Measurements from ENCODE around the gene COL17A1.

Gene COL17A1

GRCh38 chr10:104085801-104086400 lies at the start of gene COL17A1:
TSS of gene COL17A1 (minus strand) at chr10:104085880. CDS start at chr10:104080673, 5,207 bp downstream.
- no peak for DNase-seq

- DNase-seq: no peak
These were observed 44.4 kb upstream of the COL17A1 start for GRCh38 chr10:104130041-104130440.

- no peak for DNase-seq
These were observed 42.5 kb upstream of the COL17A1 start for GRCh38 chr10:104128214-104128613.

GRCh38 chr10:104127411-104127810 lies 41.7 kb upstream of the COL17A1 start:
- peak; percentile 3 to 33 for DNase-seq

- DNase-seq: peak; percentile 23 to 24
These were observed 37.7 kb upstream of the COL17A1 start for GRCh38 chr10:104123397-104123796.

- peak; percentile 20 to 29 for DNase-seq
These were observed 36.8 kb upstream of the COL17A1 start for GRCh38 chr10:104122225-104123107.

- DNase-seq: peak; percentile 96 to 98
These were observed 36.0 kb upstream of the COL17A1 start, which contains the start of gene SFR1 for GRCh38 chr10:104121485-104122224. TSS of gene SFR1 (plus strand) at chr10:104122171. CDS start at chr10:104122184, 13 bp downstream.

- peak; percentile 62 to 80 for DNase-seq
These were observed 35.3 kb upstream of the COL17A1 start for GRCh38 chr10:104120903-104121484.

- no peak for DNase-seq
These were observed 34.8 kb upstream of the COL17A1 start for GRCh38 chr10:104120512-104120902.

- DNase-seq: no peak
These were observed 34.3 kb upstream of the COL17A1 start for GRCh38 chr10:104119996-104120395.

- no peak for DNase-seq
These were observed 32.2 kb upstream of the COL17A1 start for GRCh38 chr10:104117839-104118323.

- DNase-seq: no peak
These were observed 27.8 kb upstream of the COL17A1 start for GRCh38 chr10:104113376-104113956.

- no peak for DNase-seq
These were observed 24.4 kb upstream of the COL17A1 start for GRCh38 chr10:104109908-104110662.

- DNase-seq: no peak
These were observed 19.2 kb upstream of the COL17A1 start for GRCh38 chr10:104104926-104105325.

GRCh38 chr10:104104418-104104817 lies 18.7 kb upstream of the COL17A1 start:
- no peak for DNase-seq

- DNase-seq: no peak
These were observed 18.3 kb upstream of the COL17A1 start for GRCh38 chr10:104103956-104104355.

- DNase-seq: no peak
These were observed 16.2 kb upstream of the COL17A1 start for GRCh38 chr10:104101902-104102301.

- DNase-seq: no peak
These were observed 15.1 kb upstream of the COL17A1 start for GRCh38 chr10:104100795-104101194.

- no peak for DNase-seq
These were observed 14.3 kb upstream of the COL17A1 start for GRCh38 chr10:104099941-104100340.

- no peak for DNase-seq
These were observed 13.6 kb upstream of the COL17A1 start for GRCh38 chr10:104099269-104099668.

GRCh38 chr10:104098358-104098925 lies 12.8 kb upstream of the COL17A1 start:
- DNase-seq: no peak
